GM12875 (cell line): ENCODE data around the gene MIA2.

Experiments used
- H3K4me3 ChIP-seq: one replicate; pipeline ENCODE4 v1.5.1; 2011; ENCODE audit warnings: low read depth, low read length, control low read depth
- CTCF ChIP-seq: IDR thresholded peaks from 2 replicates; pipeline ENCODE4 v1.5.1; 2011; ENCODE audit warnings: low read depth, mild to moderate bottlenecking, control low read depth, inconsistent platforms, low read length, moderate library complexity, borderline replicate concordance; ENCODE audit not compliant: insufficient read depth

Gene MIA2

GRCh38 chr14:39426605-39427004, 192.9 kb downstream of the MIA2 start:
- no peak for TF ChIP-seq CTCF

DNA sequence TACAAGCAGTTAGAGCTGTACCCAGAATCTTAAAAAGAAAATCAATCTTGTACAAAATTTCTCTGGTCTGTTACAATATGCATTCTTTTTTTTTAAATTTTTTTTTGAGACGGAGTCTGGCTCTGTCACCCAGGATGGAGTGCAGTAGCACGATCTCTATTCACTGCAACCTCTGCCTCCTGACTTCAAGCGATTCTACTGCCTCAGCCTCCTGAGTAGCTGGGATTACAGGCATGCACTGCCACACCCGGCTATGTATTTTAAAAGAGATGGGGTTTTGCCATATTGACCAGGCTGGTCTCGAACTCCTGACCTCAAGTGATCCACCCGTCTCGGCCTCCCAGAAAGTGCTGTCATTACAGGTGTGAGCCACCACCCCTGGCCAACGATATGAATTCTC, 194.4 kb downstream of the MIA2 start:
- H3K4me3 ChIP-seq = no peak overlapping the region
- TF ChIP-seq CTCF = no peak

More at GRCh38 chr14:39426605-39427004, 192.9 kb downstream of the MIA2 start:
- H3K4me3 ChIP-seq = no peak overlapping the region

- no peak for TF ChIP-seq CTCF
- H3K4me3 ChIP-seq = peak overlapping the region; percentile 67
These were observed 197.2 kb downstream of the MIA2 start for GRCh38 chr14:39430762-39431415.

- TF ChIP-seq CTCF = no peak
These were observed 197.9 kb downstream of the MIA2 start for GRCh38 chr14:39431416-39432178.

DNA sequence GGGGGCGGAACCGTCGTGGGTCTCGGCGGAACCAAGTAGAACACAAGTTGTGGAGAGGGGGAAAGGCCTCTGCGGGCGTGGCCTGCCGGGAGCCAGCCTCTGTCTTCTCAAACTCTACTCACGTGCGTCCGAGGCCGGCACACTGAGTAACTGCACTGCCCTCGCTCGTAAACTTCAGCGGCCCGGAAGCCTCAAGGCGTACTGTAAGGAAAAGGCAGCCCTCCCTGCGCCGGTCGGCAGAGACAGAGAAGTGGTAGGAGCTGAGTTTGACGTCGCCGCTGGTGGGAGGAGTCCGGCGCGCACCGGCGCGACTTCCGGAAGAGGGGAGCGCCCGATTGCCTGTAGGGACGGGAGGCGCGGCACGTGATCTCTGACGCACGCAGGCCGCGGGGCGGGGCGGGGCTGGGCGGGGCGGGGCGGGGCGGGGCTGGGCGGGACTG, 198.5 kb downstream of the MIA2 start, which contains the start of gene FBXO33:
FBXO33 (minus strand) TSS at position 255 of the 440 bp plus-strand sequence. CDS start 271 bp downstream, outside the sequence.
- TF ChIP-seq CTCF = no peak
- H3K4me3 ChIP-seq = peak within 1 kb of the TSS; percentile 67

More at GRCh38 chr14:39431416-39432178, 197.9 kb downstream of the MIA2 start:
- peak overlapping the region; percentile 67 for H3K4me3 ChIP-seq

DNA sequence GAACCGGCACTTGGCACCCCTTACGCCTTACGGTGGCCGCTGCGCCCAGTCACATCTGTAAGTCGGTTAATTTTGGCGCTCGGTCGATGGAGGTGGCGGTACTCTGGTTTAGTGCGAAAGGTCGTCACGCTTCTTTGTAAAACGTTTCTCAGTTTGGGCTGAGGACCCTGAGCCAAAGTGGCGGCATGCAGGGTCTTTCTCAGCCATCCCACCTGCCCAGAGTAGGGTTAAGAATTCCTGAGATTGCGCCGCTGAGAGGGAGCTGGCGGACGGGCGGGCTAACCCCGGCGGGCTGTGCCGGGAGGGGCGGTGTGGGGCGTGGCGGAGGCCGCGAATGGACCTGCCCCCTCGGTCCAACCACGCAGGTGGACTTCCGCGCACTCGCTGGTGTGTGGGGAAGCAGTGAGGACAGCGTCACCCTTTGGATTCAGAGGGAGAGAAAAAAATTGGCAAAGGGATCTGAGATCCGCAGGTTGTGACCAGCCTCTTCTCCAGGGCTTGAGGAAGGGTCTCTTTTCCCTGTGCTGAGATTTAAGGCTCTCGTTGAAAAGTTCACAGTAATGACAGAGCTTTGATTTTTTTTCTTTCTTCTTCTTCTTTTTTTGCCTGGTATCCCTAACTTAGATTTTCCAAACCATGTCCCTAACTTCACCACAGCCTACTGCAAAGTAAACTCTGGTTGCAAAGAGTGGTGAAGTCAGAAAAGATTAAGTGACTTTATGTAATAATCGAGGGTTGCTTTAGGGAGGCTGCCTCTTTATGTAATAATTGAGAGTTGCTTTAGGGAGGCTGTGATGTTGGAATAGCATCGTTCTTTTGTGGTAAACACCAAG, 199.1 kb downstream of the MIA2 start:
- H3K4me3 ChIP-seq = peak overlapping the region; percentile 38
- TF ChIP-seq CTCF = no peak
